Keratinocyte (primary cell): Measurements from ENCODE around the gene SKP1. TPM values are rescaled to one million over a fixed set of nuclear protein-coding genes. Genes with fewer than 3 reads are reported as not detected.

Experiments
- DNase-seq: peaks from one replicate; pipeline ENCODE4 v3.0.0-alpha.2; 2011; ENCODE audit warnings: low read depth, missing footprints, low spot score
- FAIRE-seq: peaks from 2 replicates; lab custom pipeline; 2011; peaks lifted over from hg19 to GRCh38; lab: Jason Lieb, UNC
- H2AFZ ChIP-seq: 2 replicates; pipeline ENCODE4 v1.6.0; 2012; ENCODE audit warnings: low read length, control low read depth, inconsistent platforms; ENCODE audit not compliant: control insufficient read depth
- H3K27ac ChIP-seq: 2 replicates; pipeline ENCODE4 v1.5.1; 2011; ENCODE audit warnings: low read length; ENCODE audit not compliant: control insufficient read depth, insufficient read depth
- H3K27me3 ChIP-seq: 3 replicates; pipeline ENCODE4 v1.6.0; 2011; ENCODE audit warnings: low read length; ENCODE audit not compliant: control insufficient read depth, insufficient read depth; ENCODE audit errors: extremely low read depth
- H3K36me3 ChIP-seq, 2 experiments: 2 replicates in 1 of 2; 3 replicates in 1 of 2; pipeline ENCODE4 v1.5.1; 2011; ENCODE audit warnings: low read length in 2 of 2, mild to moderate bottlenecking in 1 of 2; ENCODE audit not compliant: control insufficient read depth in 2 of 2, insufficient read depth in 2 of 2; ENCODE audit errors: extremely low read depth in 1 of 2
- H3K4me1 ChIP-seq: 3 replicates; pipeline ENCODE4 v1.5.1; 2011; ENCODE audit warnings: low read length; ENCODE audit not compliant: control insufficient read depth, insufficient read depth; ENCODE audit errors: extremely low read depth
- H3K4me2 ChIP-seq: 3 replicates; pipeline ENCODE4 v1.6.0; 2011; ENCODE audit warnings: low read depth, low read length; ENCODE audit not compliant: control insufficient read depth, insufficient read depth; ENCODE audit errors: extremely low read depth
- H3K4me3 ChIP-seq, 3 experiments: fragments of 200-600 bp in 1 of 3; sonication (generic) in 1 of 3; 2 replicates in 2 of 3; 3 replicates in 1 of 3; pipeline ENCODE4 v1.5.1; 2011 to 2016; ENCODE audit warnings: low read length in 3 of 3, mild to moderate bottlenecking in 3 of 3, control low read depth in 2 of 3, inconsistent platforms in 1 of 3, low read depth in 1 of 3, mixed read lengths in 1 of 3, mixed run types in 1 of 3, moderate library complexity in 1 of 3; ENCODE audit not compliant: control insufficient read depth in 2 of 3, insufficient read depth in 2 of 3; ENCODE audit errors: extremely low read depth in 1 of 3
- H3K79me2 ChIP-seq: 2 replicates; pipeline ENCODE4 v1.6.0; 2012; ENCODE audit warnings: low read length; ENCODE audit not compliant: control insufficient read depth, insufficient read depth
- H3K9ac ChIP-seq: 3 replicates; pipeline ENCODE4 v1.6.0; 2011; ENCODE audit warnings: low read length; ENCODE audit not compliant: control insufficient read depth, insufficient read depth; ENCODE audit errors: extremely low read depth
- H3K9me1 ChIP-seq: 3 replicates; pipeline ENCODE4 v1.6.0; 2011; ENCODE audit warnings: low read length; ENCODE audit not compliant: control insufficient read depth, insufficient read depth; ENCODE audit errors: extremely low read depth
- H3K9me3 ChIP-seq: 2 replicates; pipeline ENCODE4 v1.5.1; 2012; ENCODE audit warnings: low read depth, low read length; ENCODE audit not compliant: control insufficient read depth
- H4K20me1 ChIP-seq: 3 replicates; pipeline ENCODE4 v1.6.0; 2011; ENCODE audit warnings: low read length; ENCODE audit not compliant: control insufficient read depth, insufficient read depth; ENCODE audit errors: extremely low read depth
- EZH2 ChIP-seq: IDR thresholded peaks from one replicate; pipeline ENCODE4 v1.6.1; 2012; ENCODE audit warnings: inconsistent platforms, mild to moderate bottlenecking, low read length, moderate library complexity
- dilution Hi-C: fragments of 300-500 bp; cut with MboI; formaldehyde crosslinking; loops from one replicate; pipeline ENCODE4 v1.7.0; 2020; ENCODE audit warnings: low sequenced_read_pairs; ENCODE audit not compliant: extremely low pct_ligation_motif_present
- polyA plus RNA-seq, 5 experiments: library from polyadenylated mRNA; depleted of rRNA in 3 of 5; stranded (reverse) in 3 of 5; stranded (forward) in 1 of 5; unstranded in 1 of 5; fragments of >200 nt; gene quantifications; 1 replicate in 1 of 5; 2 replicates in 3 of 5; 3 replicates in 1 of 5; pipeline versions ENCODE4 v1.2.1 to v1.2.3, GENCODE V29; 2011 to 2012; ENCODE audit warnings: missing spikeins in 2 of 5, low read depth in 1 of 5, low replicate concordance in 1 of 5
- TF ChIP-seq, protein P1 (sequence below), 3 experiments: IDR thresholded peaks in 1 of 3; conservative IDR thresholded peaks in 1 of 3; optimal IDR thresholded peaks in 1 of 3; 2 replicates in 2 of 3; 3 replicates in 1 of 3; pipeline versions ENCODE3 to v1.5.1; 2011; ENCODE audit warnings: low read length in 3 of 3, mild to moderate bottlenecking in 3 of 3, moderate library complexity in 2 of 3, control low read depth in 1 of 3, inconsistent platforms in 1 of 3; ENCODE audit not compliant: insufficient read depth in 2 of 3; ENCODE audit errors: extremely low read depth in 1 of 3

SKP1 gene
- polyA plus RNA-seq, 1 donor (not counting 4 experiments of a cell fraction or from before 2014, with no cell fraction given) = 444 TPM

DNA sequence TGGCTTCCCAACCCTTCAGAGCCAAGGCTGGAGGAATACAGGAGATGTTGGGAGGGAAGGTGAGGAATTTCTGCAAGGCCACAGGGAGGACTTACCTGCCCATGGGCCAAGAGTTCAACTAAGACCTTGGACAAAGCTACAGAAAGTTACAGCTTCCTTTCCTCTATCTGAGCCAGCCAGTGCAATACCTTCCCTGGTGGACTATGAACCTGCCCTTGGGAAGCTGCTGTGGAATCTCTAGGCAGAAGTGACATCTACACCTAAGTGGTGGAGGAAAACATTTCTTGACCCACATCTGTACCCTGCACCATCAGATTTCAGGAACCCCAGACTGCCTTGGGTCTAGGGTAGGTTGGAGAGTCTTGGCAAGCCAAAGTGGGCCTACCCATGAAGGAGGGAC lies 6.7 kb upstream of the SKP1 start:
- no peak for TF ChIP-seq EZH2
- TF ChIP-seq, protein P1, sequence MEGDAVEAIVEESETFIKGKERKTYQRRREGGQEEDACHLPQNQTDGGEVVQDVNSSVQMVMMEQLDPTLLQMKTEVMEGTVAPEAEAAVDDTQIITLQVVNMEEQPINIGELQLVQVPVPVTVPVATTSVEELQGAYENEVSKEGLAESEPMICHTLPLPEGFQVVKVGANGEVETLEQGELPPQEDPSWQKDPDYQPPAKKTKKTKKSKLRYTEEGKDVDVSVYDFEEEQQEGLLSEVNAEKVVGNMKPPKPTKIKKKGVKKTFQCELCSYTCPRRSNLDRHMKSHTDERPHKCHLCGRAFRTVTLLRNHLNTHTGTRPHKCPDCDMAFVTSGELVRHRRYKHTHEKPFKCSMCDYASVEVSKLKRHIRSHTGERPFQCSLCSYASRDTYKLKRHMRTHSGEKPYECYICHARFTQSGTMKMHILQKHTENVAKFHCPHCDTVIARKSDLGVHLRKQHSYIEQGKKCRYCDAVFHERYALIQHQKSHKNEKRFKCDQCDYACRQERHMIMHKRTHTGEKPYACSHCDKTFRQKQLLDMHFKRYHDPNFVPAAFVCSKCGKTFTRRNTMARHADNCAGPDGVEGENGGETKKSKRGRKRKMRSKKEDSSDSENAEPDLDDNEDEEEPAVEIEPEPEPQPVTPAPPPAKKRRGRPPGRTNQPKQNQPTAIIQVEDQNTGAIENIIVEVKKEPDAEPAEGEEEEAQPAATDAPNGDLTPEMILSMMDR (optimal IDR thresholded peaks at IDR 0.05 in 1 of 3, IDR thresholded peaks at IDR 0.05 in 1 of 3, conservative IDR thresholded peaks at IDR 0.05 in 1 of 3; ENCODE audit: extremely low read depth in 1 of 3, insufficient read depth in 2 of 3, low read length in 3 of 3) = no peak
- Histone ChIP-seq H3K9ac (no peak overlapping the region), H3K4me1 (no peaks in the 10 kb centered on the region), H3K4me3 (no peak overlapping the region), H3K9me3 (no peaks in the 10 kb centered on the region), H3K27ac (no peak overlapping the region), H3K4me2 (no peak overlapping the region), H3K9me1 (no peaks in the 10 kb centered on the region), H3K27me3 (no peaks in the 10 kb centered on the region), H3K79me2 (no peaks in the 10 kb centered on the region), H4K20me1 (no peaks in the 10 kb centered on the region), H3K36me3 (no peaks in the 10 kb centered on the region), H2AFZ (no peak overlapping the region)
- dilution Hi-C loops = no loop called here
- DNase-seq (no peak), FAIRE-seq (no peak)

DNA sequence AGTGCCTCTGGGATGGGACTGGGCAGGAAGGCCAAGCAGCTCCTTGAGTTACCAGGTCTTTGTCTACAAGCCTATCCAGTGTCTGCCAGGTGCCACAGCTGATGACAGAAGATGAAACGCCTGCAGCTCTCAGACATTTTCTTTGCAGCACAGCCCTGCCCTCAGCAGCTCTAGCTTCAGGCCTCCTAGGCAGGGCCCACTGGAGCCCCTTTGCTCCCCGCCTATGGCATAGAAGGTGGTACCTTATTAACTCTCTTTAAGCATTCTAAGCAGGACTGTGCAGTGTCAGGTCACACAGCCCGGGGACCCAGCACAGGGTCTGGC lies 1.3 kb upstream of the SKP1 start:
- no peak overlapping the region for H2AFZ ChIP-seq
- peaks cover 37% of the 10 kb centered on the region for H3K79me2 ChIP-seq
- no peak for FAIRE-seq
- no peaks in the 10 kb centered on the region for H3K36me3 ChIP-seq
- H4K20me1 ChIP-seq = peaks cover 12% of the 10 kb centered on the region
- DNase-seq = no peak
- H3K27me3 ChIP-seq = no peaks in the 10 kb centered on the region
- dilution Hi-C loops = no loop called here
- no peaks in the 10 kb centered on the region for H3K9me3 ChIP-seq
- H3K9me1 ChIP-seq = no peaks in the 10 kb centered on the region
- peaks cover 17% of the 10 kb centered on the region for H3K4me1 ChIP-seq
- H3K4me3 ChIP-seq = peak overlapping the region in 1 of 3 experiments; percentile 91
- peak overlapping the region; percentile 97 for H3K9ac ChIP-seq
- TF ChIP-seq, protein P1 (optimal IDR thresholded peaks at IDR 0.05 in 1 of 3, IDR thresholded peaks at IDR 0.05 in 1 of 3, conservative IDR thresholded peaks at IDR 0.05 in 1 of 3; ENCODE audit: extremely low read depth in 1 of 3, insufficient read depth in 2 of 3, low read length in 3 of 3) = no peak
- TF ChIP-seq EZH2 = no peak
- peak overlapping the region; percentile 99 for H3K4me2 ChIP-seq
- H3K27ac ChIP-seq = peak overlapping the region; percentile 96
